ENCODE measurements around the gene RGS19. TPM values are rescaled to one million over a fixed set of nuclear protein-coding genes. Genes with fewer than 3 reads are reported as not detected.
A peak's percentile ranks its signal among the peaks of the same experiment; 100 is the strongest.
"Not testable (repeated sequence)": the region's sequence is repeated elsewhere in the genome, so short reads cannot be mapped to it uniquely, and the experiment has no call there.

The RGS19 gene
- total and polyA plus RNA-seq, 3 experiments from 2014 or later: 35.3 to 120 (median 36.9) TPM

GRCh38 chr20:64095455-64095854, 16.1 kb upstream of the RGS19 start:
- CTCF ChIA-PET: interaction anchor here (1.0 kb wide), 1 partner anchor 57 kb away, joined by 3 read pairs; no protein-coding TSS in a partner anchor

GRCh38 chr20:64093013-64093503, 13.7 kb upstream of the RGS19 start:
- Histone ChIP-seq H3K9me3 (ENCODE audit: low read length) (no peaks in the 10 kb centered on the region), H3K27ac (ENCODE audit: low read depth, low read length) (no peak overlapping the region), H3K4me1 (ENCODE audit: insufficient read depth, low read length) (no peaks in the 10 kb centered on the region), H3K27me3 (ENCODE audit: insufficient read depth, low read length, poor library complexity, severe bottlenecking) (no peaks in the 10 kb centered on the region), H3K36me3 (ENCODE audit: insufficient read depth, low read length) (no peaks in the 10 kb centered on the region), H3K4me3 (ENCODE audit: low read length) (no peak overlapping the region)
- ChIA-PET POLR2A (no interaction called here), CTCF (no interaction called here)
- Mint-ChIP-seq H3K9me3 (peaks cover 0 to 2% (median 0%) of the 10 kb centered on the region in 5 donors), H3K4me3 (no peak overlapping the region), H3K36me3 (peaks cover 0 to 2% (median 0%) of the 10 kb centered on the region in 3 donors), H3K27ac (no peak overlapping the region), H3K4me1 (peaks cover 0 to 7% (median 1%) of the 10 kb centered on the region in 3 donors), H3K27me3 (peaks cover 0 to 3% of the 10 kb centered on the region in 2 donors)
- DNase-seq: no peak

More at GRCh38 chr20:64095455-64095854, 16.1 kb upstream of the RGS19 start:
- no peak for DNase-seq
- POLR2A ChIA-PET: interaction anchor here (0.5 kb wide), 1 partner anchor 26 kb away, joined by 3 read pairs; no protein-coding TSS in a partner anchor
- H3K27me3 ChIP-seq (ENCODE audit: insufficient read depth, low read length, poor library complexity, severe bottlenecking): no peaks in the 10 kb centered on the region
- no peaks in the 10 kb centered on the region for H3K36me3 ChIP-seq (ENCODE audit: insufficient read depth, low read length)
- Mint-ChIP-seq H3K4me1 (peaks cover 0 to 15% (median 5%) of the 10 kb centered on the region in 3 donors), H3K27ac (no peak overlapping the region), H3K36me3 (peaks cover 0 to 2% (median 0%) of the 10 kb centered on the region in 3 donors), H3K4me3 (no peak overlapping the region), H3K9me3 (no peaks in the 10 kb centered on the region), H3K27me3 (peaks cover 0 to 3% of the 10 kb centered on the region in 2 donors)
- no peak overlapping the region for H3K27ac ChIP-seq (ENCODE audit: low read depth, low read length)
- no peaks in the 10 kb centered on the region for H3K4me1 ChIP-seq (ENCODE audit: insufficient read depth, low read length)
- H3K9me3 ChIP-seq (ENCODE audit: low read length): no peaks in the 10 kb centered on the region
- no peak overlapping the region for H3K4me3 ChIP-seq (ENCODE audit: low read length)

GRCh38 chr20:64092258-64093012, 13.1 kb upstream of the RGS19 start:
- H3K4me3 ChIP-seq (ENCODE audit: low read length): no peak overlapping the region

GRCh38 chr20:64091770-64092169, 12.5 kb upstream of the RGS19 start:
- POLR2A ChIA-PET: no interaction called here
- H3K27ac Mint-ChIP-seq: peak overlapping the region in 1 of 8 donors; percentile 68
- H3K4me1 Mint-ChIP-seq: peaks cover 0 to 7% (median 1%) of the 10 kb centered on the region in 3 donors

More at GRCh38 chr20:64092258-64093012, 13.1 kb upstream of the RGS19 start:
- ChIA-PET POLR2A (no interaction called here), CTCF (interaction anchor here (1.8 kb wide), 1 partner anchor 53 kb away, joined by 8 read pairs; no protein-coding TSS in a partner anchor)
- no peak for DNase-seq
- peaks cover 0 to 5% (median 2%) of the 10 kb centered on the region in 5 donors for H3K9me3 Mint-ChIP-seq
- Histone ChIP-seq H3K36me3 (ENCODE audit: insufficient read depth, low read length) (no peaks in the 10 kb centered on the region), H3K4me1 (ENCODE audit: insufficient read depth, low read length) (no peaks in the 10 kb centered on the region), H3K27me3 (ENCODE audit: insufficient read depth, low read length, poor library complexity, severe bottlenecking) (no peaks in the 10 kb centered on the region), H3K27ac (ENCODE audit: low read depth, low read length) (no peak overlapping the region), H3K9me3 (ENCODE audit: low read length) (no peaks in the 10 kb centered on the region)
- H3K4me1 Mint-ChIP-seq: peaks cover 0 to 7% (median 1%) of the 10 kb centered on the region in 3 donors
- peaks cover 0 to 2% (median 0%) of the 10 kb centered on the region in 3 donors for H3K36me3 Mint-ChIP-seq
- no peak overlapping the region for H3K27ac Mint-ChIP-seq
- H3K4me3 Mint-ChIP-seq: no peak overlapping the region
- H3K27me3 Mint-ChIP-seq: peaks cover 0 to 3% of the 10 kb centered on the region in 2 donors

GRCh38 chr20:64091340-64091739, 12.0 kb upstream of the RGS19 start:
- Histone ChIP-seq H3K27me3 (ENCODE audit: insufficient read depth, low read length, poor library complexity, severe bottlenecking) (no peaks in the 10 kb centered on the region), H3K36me3 (ENCODE audit: insufficient read depth, low read length) (no peaks in the 10 kb centered on the region), H3K4me3 (ENCODE audit: low read length) (no peak overlapping the region), H3K9me3 (ENCODE audit: low read length) (no peaks in the 10 kb centered on the region), H3K27ac (ENCODE audit: low read depth, low read length) (no peak overlapping the region), H3K4me1 (ENCODE audit: insufficient read depth, low read length) (no peaks in the 10 kb centered on the region)
- POLR2A ChIA-PET: no interaction called here
- Mint-ChIP-seq H3K27ac (peak overlapping the region in 2 of 8 donors; percentile 19 to 68), H3K36me3 (no peaks in the 10 kb centered on the region), H3K27me3 (peaks cover 1 to 3% of the 10 kb centered on the region in 2 donors), H3K9me3 (peaks cover 0 to 5% (median 2%) of the 10 kb centered on the region in 5 donors), H3K4me3 (no peak overlapping the region), H3K4me1 (peaks cover 0 to 7% (median 1%) of the 10 kb centered on the region in 3 donors)
- no peak for DNase-seq
- CTCF ChIA-PET: interaction anchor here (1.5 to 1.8 kb wide), 2 partner anchors 10 to 52 kb away, joined by 3 to 8 read pairs; no protein-coding TSS in a partner anchor

More at GRCh38 chr20:64091770-64092169, 12.5 kb upstream of the RGS19 start:
- Histone ChIP-seq H3K4me1 (ENCODE audit: insufficient read depth, low read length) (no peaks in the 10 kb centered on the region), H3K27ac (ENCODE audit: low read depth, low read length) (no peak overlapping the region), H3K27me3 (ENCODE audit: insufficient read depth, low read length, poor library complexity, severe bottlenecking) (no peaks in the 10 kb centered on the region), H3K9me3 (ENCODE audit: low read length) (no peaks in the 10 kb centered on the region), H3K36me3 (ENCODE audit: insufficient read depth, low read length) (no peaks in the 10 kb centered on the region), H3K4me3 (ENCODE audit: low read length) (no peak overlapping the region)
- CTCF ChIA-PET: interaction anchor here (1.5 to 1.8 kb wide), 2 partner anchors 10 to 52 kb away, joined by 3 to 8 read pairs; no protein-coding TSS in a partner anchor
- H3K9me3 Mint-ChIP-seq: peaks cover 0 to 5% (median 2%) of the 10 kb centered on the region in 5 donors
- H3K27me3 Mint-ChIP-seq: peaks cover 0 to 3% of the 10 kb centered on the region in 2 donors
- peaks cover 0 to under 1% (median 0%) of the 10 kb centered on the region in 3 donors for H3K36me3 Mint-ChIP-seq
- no peak for DNase-seq
- H3K4me3 Mint-ChIP-seq: no peak overlapping the region

- Histone ChIP-seq H3K9me3 (ENCODE audit: low read length) (no peaks in the 10 kb centered on the region), H3K27me3 (ENCODE audit: insufficient read depth, low read length, poor library complexity, severe bottlenecking) (no peaks in the 10 kb centered on the region), H3K36me3 (ENCODE audit: insufficient read depth, low read length) (no peaks in the 10 kb centered on the region), H3K4me1 (ENCODE audit: insufficient read depth, low read length) (no peaks in the 10 kb centered on the region), H3K27ac (ENCODE audit: low read depth, low read length) (no peak overlapping the region), H3K4me3 (ENCODE audit: low read length) (no peak overlapping the region)
- POLR2A ChIA-PET: no interaction called here
- CTCF ChIA-PET: interaction anchor here (1.8 kb wide), 1 partner anchor 51 kb away, joined by 8 read pairs; no protein-coding TSS in a partner anchor
- no peak overlapping the region for H3K4me3 Mint-ChIP-seq
- peaks cover 1 to 3% of the 10 kb centered on the region in 2 donors for H3K27me3 Mint-ChIP-seq
- H3K4me1 Mint-ChIP-seq: peaks cover 0 to 10% (median 1%) of the 10 kb centered on the region in 3 donors
- DNase-seq: no peak
- H3K27ac Mint-ChIP-seq: no peak overlapping the region
- peaks cover 0 to 5% (median 2%) of the 10 kb centered on the region in 5 donors for H3K9me3 Mint-ChIP-seq
- H3K36me3 Mint-ChIP-seq: no peaks in the 10 kb centered on the region
These were observed 10.8 kb upstream of the RGS19 start for GRCh38 chr20:64090165-64090564.

- POLR2A ChIA-PET; H3K27me3 Mint-ChIP-seq; H3K27ac Mint-ChIP-seq; H3K36me3 Mint-ChIP-seq; H3K27me3 ChIP-seq (ENCODE audit: insufficient read depth, low read length, poor library complexity, severe bottlenecking); DNase-seq; H3K27ac ChIP-seq (ENCODE audit: low read depth, low read length); H3K36me3 ChIP-seq (ENCODE audit: insufficient read depth, low read length); H3K4me3 ChIP-seq (ENCODE audit: low read length); H3K9me3 Mint-ChIP-seq; H3K4me1 ChIP-seq (ENCODE audit: insufficient read depth, low read length); H3K9me3 ChIP-seq (ENCODE audit: low read length); CTCF ChIA-PET: not testable (repeated sequence)
- Mint-ChIP-seq H3K4me3 (peak overlapping the region in 1 of 7 donors; percentile 22), H3K4me1 (peaks cover 5 to 17% (median 5%) of the 10 kb centered on the region in 3 donors)
These were observed 9.3 kb upstream of the RGS19 start for GRCh38 chr20:64088586-64088985.

All from CD8-positive, alpha-beta memory T cell (primary cell).